IPS-18c (cell line): ENCODE measurements around the gene P3H3.

Experiments used
- H3K4me3 ChIP-seq: 2 replicates; pipeline ENCODE4 v1.7.0; 2013; ENCODE audit warnings: low read depth, mild to moderate bottlenecking, low read length, moderate library complexity; ENCODE audit not compliant: insufficient read depth
- H3K9me3 ChIP-seq: one replicate; pipeline ENCODE4 v1.6.1; 2013; ENCODE audit warnings: mild to moderate bottlenecking, low read length, moderate library complexity; ENCODE audit not compliant: control insufficient read depth, insufficient read depth

Gene P3H3, protein sequence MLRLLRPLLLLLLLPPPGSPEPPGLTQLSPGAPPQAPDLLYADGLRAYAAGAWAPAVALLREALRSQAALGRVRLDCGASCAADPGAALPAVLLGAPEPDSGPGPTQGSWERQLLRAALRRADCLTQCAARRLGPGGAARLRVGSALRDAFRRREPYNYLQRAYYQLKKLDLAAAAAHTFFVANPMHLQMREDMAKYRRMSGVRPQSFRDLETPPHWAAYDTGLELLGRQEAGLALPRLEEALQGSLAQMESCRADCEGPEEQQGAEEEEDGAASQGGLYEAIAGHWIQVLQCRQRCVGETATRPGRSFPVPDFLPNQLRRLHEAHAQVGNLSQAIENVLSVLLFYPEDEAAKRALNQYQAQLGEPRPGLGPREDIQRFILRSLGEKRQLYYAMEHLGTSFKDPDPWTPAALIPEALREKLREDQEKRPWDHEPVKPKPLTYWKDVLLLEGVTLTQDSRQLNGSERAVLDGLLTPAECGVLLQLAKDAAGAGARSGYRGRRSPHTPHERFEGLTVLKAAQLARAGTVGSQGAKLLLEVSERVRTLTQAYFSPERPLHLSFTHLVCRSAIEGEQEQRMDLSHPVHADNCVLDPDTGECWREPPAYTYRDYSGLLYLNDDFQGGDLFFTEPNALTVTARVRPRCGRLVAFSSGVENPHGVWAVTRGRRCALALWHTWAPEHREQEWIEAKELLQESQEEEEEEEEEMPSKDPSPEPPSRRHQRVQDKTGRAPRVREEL

DNA sequence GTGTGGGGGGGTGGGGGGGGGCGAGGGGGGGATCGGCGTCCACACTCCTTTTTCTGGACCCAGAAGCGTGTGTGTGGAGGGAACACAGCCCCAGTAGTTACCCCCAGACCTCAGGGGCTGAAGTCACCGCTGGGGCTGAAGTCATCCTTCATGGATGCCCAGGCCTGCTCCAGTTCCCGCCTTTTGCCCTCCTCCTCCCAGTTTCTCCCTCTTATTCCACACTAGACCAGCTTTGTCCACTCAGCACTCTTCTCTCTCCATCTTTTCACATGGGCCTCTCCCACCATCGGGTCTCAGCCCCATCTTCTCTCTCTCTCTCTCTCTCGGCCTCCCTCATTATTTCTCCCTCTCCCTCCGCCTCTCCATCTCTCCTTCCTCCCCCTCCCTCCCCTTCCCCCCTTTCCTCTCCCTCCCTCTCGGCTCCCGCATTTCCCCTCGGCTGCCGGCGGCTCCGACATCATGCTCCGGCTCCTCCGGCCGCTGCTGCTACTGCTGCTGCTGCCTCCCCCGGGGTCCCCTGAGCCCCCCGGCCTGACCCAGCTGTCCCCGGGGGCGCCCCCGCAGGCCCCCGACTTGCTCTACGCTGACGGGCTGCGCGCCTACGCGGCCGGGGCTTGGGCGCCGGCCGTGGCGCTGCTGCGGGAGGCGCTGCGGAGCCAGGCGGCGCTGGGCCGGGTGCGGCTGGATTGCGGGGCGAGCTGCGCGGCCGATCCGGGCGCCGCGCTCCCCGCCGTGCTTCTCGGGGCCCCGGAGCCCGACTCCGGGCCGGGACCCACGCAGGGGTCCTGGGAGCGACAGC lies at the start of gene P3H3:
Gene P3H3 (plus strand): TSS at position 426 of the 799 bp plus-strand sequence. CDS start 34 bp downstream, at position 460.
- peak within 1 kb of the TSS; percentile 99 for H3K4me3 ChIP-seq
- H3K9me3 ChIP-seq, result no peaks in the 10 kb centered on the region

GRCh38 chr12:6778574-6779550 lies 49.3 kb upstream of the P3H3 start:
- Histone ChIP-seq H3K9me3 (peaks cover 4% of the 10 kb centered on the region), H3K4me3 (peak overlapping the region; percentile 50)

DNA sequence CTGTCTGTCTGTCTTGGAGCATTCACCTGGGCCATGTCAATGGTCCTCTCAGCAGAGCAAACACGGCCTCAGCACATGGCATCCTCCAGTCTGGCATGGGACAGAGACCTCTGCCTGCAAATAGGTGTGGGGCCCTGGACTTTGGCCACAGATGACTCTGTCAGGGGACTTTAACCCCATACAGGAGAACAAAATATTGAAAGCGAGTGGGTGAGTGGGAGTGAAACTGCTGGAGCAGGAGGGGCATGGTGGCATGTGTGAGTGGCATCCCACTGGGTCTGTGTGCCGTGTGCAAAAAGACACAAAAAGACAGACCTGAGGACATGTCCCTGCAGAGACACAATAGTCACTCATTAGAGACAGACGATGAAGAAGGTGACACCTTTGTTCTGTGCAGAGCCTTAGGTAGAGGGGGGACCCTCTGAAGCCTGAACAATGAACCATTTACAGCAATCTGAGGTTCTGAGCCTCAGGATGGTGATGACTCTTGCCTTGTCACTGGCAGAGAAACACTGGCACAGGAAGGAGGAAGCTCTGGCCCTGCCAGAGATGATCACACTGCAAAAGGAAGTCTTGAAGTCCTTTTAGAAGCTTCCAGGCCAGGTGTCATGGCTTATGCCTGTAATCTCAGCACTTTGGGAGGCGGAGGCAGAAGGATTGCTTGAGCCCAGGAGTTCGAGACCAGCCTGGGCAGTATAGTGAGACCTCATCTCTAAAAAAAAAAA lies 48.3 kb upstream of the P3H3 start:
- peaks cover 4% of the 10 kb centered on the region for H3K9me3 ChIP-seq
- no peak overlapping the region for H3K4me3 ChIP-seq

DNA sequence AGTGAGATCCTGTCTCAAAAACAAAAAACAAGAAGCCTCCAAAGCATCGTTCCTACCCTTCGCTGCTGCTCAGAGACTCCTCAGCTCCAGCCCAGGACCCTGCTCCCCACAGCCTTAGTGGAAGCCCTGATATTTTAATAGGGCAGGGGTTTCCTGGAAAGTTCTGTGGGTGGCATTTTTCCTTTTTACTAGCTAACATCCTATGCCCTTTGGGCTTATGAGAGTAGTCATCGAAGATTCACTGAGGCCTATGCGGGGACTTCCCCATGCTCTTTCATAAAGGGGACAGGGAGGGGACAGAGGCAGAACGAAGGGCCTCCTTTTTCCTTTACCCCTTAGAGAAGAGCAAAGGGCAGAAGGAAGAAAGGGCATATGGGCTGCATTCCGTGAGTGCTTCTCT lies 47.6 kb upstream of the P3H3 start:
- H3K4me3 ChIP-seq, result no peak overlapping the region
- peaks cover 4% of the 10 kb centered on the region for H3K9me3 ChIP-seq

DNA sequence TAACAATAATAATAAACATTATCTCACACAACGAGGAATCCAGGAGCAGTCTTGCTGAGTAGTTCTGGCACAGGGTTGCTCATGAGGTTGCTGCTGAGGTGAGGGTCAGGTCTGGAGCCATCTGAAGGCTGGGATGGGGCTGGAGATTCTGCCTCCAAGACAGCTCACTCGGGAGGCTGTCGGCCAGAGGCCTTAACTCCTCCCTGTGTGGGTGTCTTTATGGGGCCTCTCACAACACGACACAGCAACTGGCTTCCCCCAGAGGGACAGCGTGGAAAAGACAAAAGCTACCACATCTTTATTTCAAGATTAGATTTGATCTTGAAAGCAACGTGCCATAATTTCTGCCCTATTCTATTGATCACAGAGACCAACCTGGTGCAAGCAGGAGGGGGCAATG lies 46.1 kb upstream of the P3H3 start:
- Histone ChIP-seq H3K4me3 (no peak overlapping the region), H3K9me3 (peaks cover 4% of the 10 kb centered on the region)

GRCh38 chr12:6782850-6783566 lies 45.2 kb upstream of the P3H3 start:
- Histone ChIP-seq H3K4me3 (no peak overlapping the region), H3K9me3 (peaks cover 4% of the 10 kb centered on the region)

DNA sequence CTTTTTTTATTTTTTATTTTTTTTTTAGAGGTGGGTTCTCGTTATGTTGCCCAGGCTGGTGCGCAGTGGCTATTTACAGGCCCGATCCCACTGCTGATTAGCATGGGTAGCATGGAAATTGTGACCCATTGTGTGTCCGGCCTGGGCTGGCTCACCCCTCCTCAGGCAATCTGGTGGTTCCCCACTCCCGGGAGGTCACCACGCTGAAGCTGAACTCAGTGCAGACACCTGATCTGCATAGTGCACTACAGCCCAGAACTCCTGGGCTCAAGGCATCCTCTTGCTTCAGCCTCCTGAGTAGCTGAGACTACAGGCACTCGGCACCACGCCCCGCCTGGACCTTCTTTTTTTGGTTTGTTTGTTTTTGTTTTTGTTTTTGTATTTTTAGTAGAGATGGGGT lies 44.4 kb upstream of the P3H3 start:
- H3K4me3 ChIP-seq, result no peak overlapping the region
- H3K9me3 ChIP-seq, result peaks cover 2% of the 10 kb centered on the region

GRCh38 chr12:6784296-6784695 lies 43.9 kb upstream of the P3H3 start:
- H3K9me3 ChIP-seq, result peaks cover 2% of the 10 kb centered on the region
- no peak overlapping the region for H3K4me3 ChIP-seq

- no peak overlapping the region for H3K4me3 ChIP-seq
- H3K9me3 ChIP-seq, result peaks cover 2% of the 10 kb centered on the region
Observed at GRCh38 chr12:6784761-6785160, 43.4 kb upstream of the P3H3 start.

GRCh38 chr12:6786416-6787094 lies 41.7 kb upstream of the P3H3 start:
- H3K9me3 ChIP-seq, result peaks cover 2% of the 10 kb centered on the region
- H3K4me3 ChIP-seq, result no peak overlapping the region

- H3K9me3 ChIP-seq, result peaks cover 2% of the 10 kb centered on the region
- no peak overlapping the region for H3K4me3 ChIP-seq
Observed at GRCh38 chr12:6787309-6787708, 40.9 kb upstream of the P3H3 start.

DNA sequence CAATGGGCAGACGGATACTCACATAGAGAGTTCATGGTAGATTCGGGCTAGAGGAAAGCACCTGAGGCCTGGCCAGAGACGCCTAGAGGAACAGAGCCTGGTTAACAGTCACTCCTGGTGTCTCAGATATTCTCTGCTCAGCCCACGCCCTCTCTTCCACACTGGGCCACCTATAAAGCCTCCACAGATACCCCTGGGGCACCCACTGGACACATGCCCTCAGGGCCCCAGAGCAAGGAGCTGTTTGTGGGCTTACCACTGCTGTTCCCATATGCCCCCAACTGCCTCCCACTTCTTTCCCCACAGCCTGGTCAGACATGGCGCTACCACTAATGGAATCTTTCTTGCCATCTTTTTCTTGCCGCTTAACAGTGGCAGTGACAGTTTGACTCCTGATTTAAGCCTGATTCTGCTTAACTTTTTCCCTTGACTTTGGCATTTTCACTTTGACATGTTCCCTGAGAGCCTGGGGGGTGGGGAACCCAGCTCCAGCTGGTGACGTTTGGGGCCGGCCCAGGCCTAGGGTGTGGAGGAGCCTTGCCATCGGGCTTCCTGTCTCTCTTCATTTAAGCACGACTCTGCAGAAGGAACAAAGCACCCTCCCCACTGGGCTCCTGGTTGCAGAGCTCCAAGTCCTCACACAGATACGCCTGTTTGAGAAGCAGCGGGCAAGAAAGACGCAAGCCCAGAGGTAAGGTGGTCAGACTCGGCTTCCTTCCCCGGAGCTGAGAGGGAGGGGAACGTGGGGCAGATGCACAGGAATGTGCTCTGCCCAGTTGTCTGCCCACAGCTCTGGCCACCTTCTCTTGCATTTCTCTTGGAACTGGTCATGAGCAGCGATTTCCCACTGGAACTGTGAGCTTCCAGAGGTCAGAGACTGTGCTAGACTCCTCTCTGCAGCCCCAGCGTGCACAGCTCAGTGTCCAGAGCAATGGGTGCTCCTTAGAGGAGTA lies 39.0 kb upstream of the P3H3 start, which contains the start of gene CD4:
Gene CD4 (plus strand): TSS at position 557 of the 953 bp plus-strand sequence. CDS start 10,611 bp downstream, outside the sequence.
- Histone ChIP-seq H3K9me3 (no peaks in the 10 kb centered on the region), H3K4me3 (no peak within 1 kb of the TSS)

GRCh38 chr12:6790496-6791150 lies 37.6 kb upstream of the P3H3 start:
- Histone ChIP-seq H3K4me3 (no peak overlapping the region), H3K9me3 (no peaks in the 10 kb centered on the region)
